GM23338 (cell line): ENCODE data around the gene BICRA. TPM values are rescaled to one million over a fixed set of nuclear protein-coding genes. Genes with fewer than 3 reads are reported as not detected.

Source experiments
- ATAC-seq: fragments of 200-7000 bp; cut with Tn5 transposase; 3 replicates; pipeline ENCODE4 v1.9.1; 2020
- DNase-seq: peaks from one replicate; pipeline ENCODE4 v3.0.0-alpha.2; 2015; ENCODE audit warnings: low spot score
- H2AFZ ChIP-seq: fragments of 200-600 bp; sonication (generic); 2 replicates; pipeline ENCODE4 v1.8.0; 2016; ENCODE audit warnings: antibody characterized with exemption, mild to moderate bottlenecking, moderate library complexity
- H3F3A ChIP-seq: fragments of 200-600 bp; sonication (generic); replicated peaks from 2 replicates; pipeline ENCODE4 v1.8.0; 2017; ENCODE audit warnings: antibody characterized with exemption, mixed run types, low read depth
- H3K27ac ChIP-seq: fragments of 200-600 bp; sonication (generic); 2 replicates; pipeline ENCODE4 v1.6.1; 2016; ENCODE audit warnings: low read depth
- H3K27me3 ChIP-seq: fragments of 200-600 bp; sonication (generic); 2 replicates; pipeline ENCODE4 v1.8.0; 2016; ENCODE audit warnings: mild to moderate bottlenecking, mixed run types, moderate library complexity; ENCODE audit not compliant: insufficient read depth
- H3K36me3 ChIP-seq: fragments of 200-600 bp; sonication (generic); 2 replicates; pipeline ENCODE4 v1.8.0; 2016; ENCODE audit warnings: mild to moderate bottlenecking; ENCODE audit not compliant: insufficient read depth
- H3K4me1 ChIP-seq: fragments of 200-600 bp; sonication (generic); 2 replicates; pipeline ENCODE4 v1.8.0; 2016; ENCODE audit warnings: mild to moderate bottlenecking, moderate library complexity; ENCODE audit not compliant: insufficient read depth
- H3K4me2 ChIP-seq: fragments of 200-600 bp; sonication (generic); 2 replicates; pipeline ENCODE4 v1.7.1; 2017; ENCODE audit warnings: mixed run types
- H3K4me3 ChIP-seq: fragments of 200-600 bp; sonication (generic); 2 replicates; pipeline ENCODE4 v1.6.1; 2016; ENCODE audit warnings: mixed run types
- H3K79me2 ChIP-seq: fragments of 200-600 bp; sonication (generic); replicated peaks from 2 replicates; pipeline ENCODE4 v1.8.0; 2017; ENCODE audit warnings: mild to moderate bottlenecking; ENCODE audit not compliant: insufficient read depth
- H3K9me2 ChIP-seq: fragments of 200-600 bp; sonication (generic); 2 replicates; pipeline ENCODE4 v1.8.0; 2017; ENCODE audit not compliant: insufficient read depth
- H4K20me1 ChIP-seq: fragments of 200-600 bp; sonication (generic); replicated peaks from 2 replicates; pipeline ENCODE4 v1.8.0; 2017; ENCODE audit warnings: mild to moderate bottlenecking; ENCODE audit not compliant: insufficient read depth
- H3K27ac Mint-ChIP-seq: 2 replicates; pipeline ENCODE4 v1.8.0; 2020; ENCODE audit warnings: inconsistent platforms, mild to moderate bottlenecking, moderate library complexity, mixed read lengths
- H3K27me3 Mint-ChIP-seq: 3 replicates; pipeline ENCODE4 v1.8.0; 2022; ENCODE audit warnings: low read depth, mild to moderate bottlenecking, moderate library complexity, mixed read lengths, inconsistent platforms; ENCODE audit not compliant: insufficient read depth, poor library complexity
- H3K36me3 Mint-ChIP-seq: 3 replicates; pipeline ENCODE4 v1.8.0; 2021; ENCODE audit warnings: low read depth, mild to moderate bottlenecking, inconsistent platforms, moderate library complexity, mixed read lengths
- H3K4me1 Mint-ChIP-seq: 3 replicates; pipeline ENCODE4 v1.8.0; 2020; ENCODE audit warnings: mild to moderate bottlenecking, inconsistent platforms, mixed read lengths
- H3K4me3 Mint-ChIP-seq: 3 replicates; pipeline ENCODE4 v1.8.0; 2021; ENCODE audit warnings: moderate library complexity, mild to moderate bottlenecking, inconsistent platforms, mixed read lengths
- H3K9me3 Mint-ChIP-seq: 3 replicates; pipeline ENCODE4 v1.8.0; 2020; ENCODE audit warnings: moderate library complexity, mild to moderate bottlenecking, inconsistent platforms, mixed read lengths
- CREB1 ChIP-seq: fragments of 250-450 bp; sonication (Bioruptor Pico); IDR thresholded peaks from 2 replicates; pipeline ENCODE4 v1.5.0; 2020; ENCODE audit warnings: low read depth, mild to moderate bottlenecking, moderate library complexity
- ETS1 ChIP-seq: IDR thresholded peaks from 2 replicates; pipeline ENCODE4 v1.6.1; 2016; ENCODE audit warnings: antibody characterized with exemption
- EZH2 ChIP-seq: fragments of 200-600 bp; sonication (generic); IDR thresholded peaks from one replicate; pipeline ENCODE4 v1.8.0; 2017; ENCODE audit warnings: antibody characterized with exemption, mild to moderate bottlenecking, low read depth; ENCODE audit not compliant: unreplicated experiment
- EZH2phosphoT487 ChIP-seq: fragments of 200-600 bp; sonication (generic); IDR thresholded peaks from one replicate; pipeline ENCODE4 v1.8.1; 2018; ENCODE audit warnings: antibody characterized with exemption; ENCODE audit not compliant: unreplicated experiment
- NANOG ChIP-seq: IDR thresholded peaks from 2 replicates; pipeline ENCODE4 v1.6.1; 2016; ENCODE audit warnings: antibody characterized with exemption, borderline replicate concordance
- POLR2AphosphoS5 ChIP-seq: IDR thresholded peaks from 2 replicates; pipeline ENCODE4 v1.6.1; 2016; ENCODE audit warnings: antibody characterized with exemption, low read depth
- REST ChIP-seq: IDR thresholded peaks from one replicate; pipeline ENCODE4 v1.6.1; 2018; ENCODE audit warnings: antibody characterized with exemption; ENCODE audit not compliant: unreplicated experiment
- ZNF114 ChIP-seq: fragments of 250-450 bp; sonication (Bioruptor Pico); IDR thresholded peaks from 2 replicates; pipeline ENCODE4 v1.5.0; 2020; ENCODE audit warnings: mild to moderate bottlenecking, moderate library complexity
- ZNF331 ChIP-seq: fragments of 250-450 bp; sonication (Bioruptor Pico); IDR thresholded peaks from 2 replicates; pipeline ENCODE4 v1.5.0; 2020; ENCODE audit warnings: low read depth, mild to moderate bottlenecking, moderate library complexity
- ZNF462 ChIP-seq: fragments of 250-450 bp; sonication (Bioruptor Pico); IDR thresholded peaks from 2 replicates; pipeline ENCODE4 v1.5.0; 2020; ENCODE audit warnings: mild to moderate bottlenecking, moderate library complexity
- polyA plus RNA-seq: library from polyadenylated mRNA; unstranded; fragments of >200 nt; fragmentation: Nextera tagmentation; extraction: Ambion mirVana; gene quantifications from 2 replicates; pipeline ENCODE4 v1.2.1, GENCODE V29; 2016
- total RNA-seq: library from RNA; depleted of rRNA; stranded (reverse); fragments of >200 nt; shearing (Covaris generic); gene quantifications from 2 replicates; pipeline ENCODE4 v1.2.3, GENCODE V29; 2014

Gene BICRA
- total and polyA plus RNA-seq, 2 experiments from 2014 or later: 7.0 to 37.7 TPM

- no peak overlapping the region for H3K4me3 Mint-ChIP-seq
- no peak for TF ChIP-seq EZH2
- TF ChIP-seq CREB1: no peak
- TF ChIP-seq ZNF331 (CRISPR knock-in tag): no peak
- TF ChIP-seq ETS1: no peak
- no peak for TF ChIP-seq ZNF114 (CRISPR knock-in tag)
- no peak for TF ChIP-seq EZH2phosphoT487
- TF ChIP-seq NANOG: no peak
- no peaks in the 10 kb centered on the region for H3K9me2 ChIP-seq
- H3K4me3 ChIP-seq: no peak overlapping the region
- DNase-seq (no peak), ATAC-seq (no peak)
- H3F3A ChIP-seq: no peaks in the 10 kb centered on the region
- H4K20me1 ChIP-seq: peaks cover 2% of the 10 kb centered on the region; the same call in 1 of the 2 replicates
- no peaks in the 10 kb centered on the region for H3K27me3 ChIP-seq
- peaks cover 6% of the 10 kb centered on the region for H3K4me1 Mint-ChIP-seq
- no peak overlapping the region for H3K4me2 ChIP-seq
- H3K27me3 Mint-ChIP-seq: peaks cover 8% of the 10 kb centered on the region
- no peak overlapping the region for H3K27ac Mint-ChIP-seq
- no peaks in the 10 kb centered on the region for H3K36me3 ChIP-seq
- no peaks in the 10 kb centered on the region for H3K79me2 ChIP-seq
- H3K9me3 Mint-ChIP-seq: no peaks in the 10 kb centered on the region
- peaks cover 26% of the 10 kb centered on the region for H3K36me3 Mint-ChIP-seq
- no peaks in the 10 kb centered on the region for H3K4me1 ChIP-seq
- no peak overlapping the region for H2AFZ ChIP-seq
- no peak overlapping the region for H3K27ac ChIP-seq
Observed at GRCh38 chr19:47691782-47692181, 82.8 kb downstream of the BICRA start.

- H3K27me3 Mint-ChIP-seq: peaks cover 11% of the 10 kb centered on the region
- DNase-seq: no peak
- no peaks in the 10 kb centered on the region for H3K36me3 ChIP-seq
- no peaks in the 10 kb centered on the region for H3K79me2 ChIP-seq
- H3K4me1 Mint-ChIP-seq: peaks cover 7% of the 10 kb centered on the region
- no peaks in the 10 kb centered on the region for H3K9me2 ChIP-seq
- H3K27ac ChIP-seq: no peak overlapping the region
- H3K27me3 ChIP-seq: no peaks in the 10 kb centered on the region
- no peak overlapping the region for H2AFZ ChIP-seq
- no peak for ATAC-seq
- no peak overlapping the region for H3K27ac Mint-ChIP-seq
- no peaks in the 10 kb centered on the region for H3K9me3 Mint-ChIP-seq
- H3K4me3 ChIP-seq: no peak overlapping the region
- peaks cover 2% of the 10 kb centered on the region for H4K20me1 ChIP-seq
- H3K4me3 Mint-ChIP-seq: no peak overlapping the region
- no peaks in the 10 kb centered on the region for H3K4me1 ChIP-seq
- H3F3A ChIP-seq: no peaks in the 10 kb centered on the region; the same call in 1 of the 2 replicates
- H3K36me3 Mint-ChIP-seq: peaks cover 26% of the 10 kb centered on the region
- no peak overlapping the region for H3K4me2 ChIP-seq
- TF ChIP-seq ZNF114 (CRISPR knock-in tag): no peak
- no peak for TF ChIP-seq REST
- no peak for TF ChIP-seq ZNF462 (CRISPR knock-in tag)
- TF ChIP-seq ZNF331 (CRISPR knock-in tag): no peak
- TF ChIP-seq EZH2phosphoT487: no peak
- TF ChIP-seq POLR2AphosphoS5: no peak
- no peak for TF ChIP-seq ETS1
Observed at GRCh38 chr19:47693489-47693888, 84.6 kb downstream of the BICRA start.
